GM21737 (cell line): ENCODE measurements around the gene POU2F1.

Experiments used
- ATAC-seq: cut with Tn5 transposase; IDR thresholded peaks from one replicate; pipeline ENCODE4 v1.9.1; 2021; ENCODE audit warnings: mild to moderate bottlenecking, moderate library complexity; ENCODE audit not compliant: unreplicated experiment

The POU2F1 gene

DNA sequence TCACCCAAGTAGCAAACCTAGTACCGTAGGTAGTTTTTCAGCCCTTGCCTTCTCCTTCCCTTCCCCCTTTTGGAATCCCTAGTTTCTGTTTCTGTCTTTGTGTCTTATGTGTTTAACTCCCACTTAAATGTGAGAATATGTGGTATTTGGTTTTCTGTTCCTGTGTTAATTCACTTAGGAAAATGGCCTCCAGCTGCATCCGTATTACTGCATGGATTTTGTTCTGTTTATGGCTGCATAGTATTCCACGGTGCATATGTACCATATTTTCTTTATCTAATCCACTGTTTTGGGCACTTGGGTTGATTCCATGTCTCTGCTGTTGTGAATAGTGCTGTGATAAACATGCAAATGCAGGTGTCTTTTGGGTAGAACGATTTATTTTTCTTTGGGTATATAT is 138.6 kb downstream of the POU2F1 start:
- no peak for ATAC-seq

DNA sequence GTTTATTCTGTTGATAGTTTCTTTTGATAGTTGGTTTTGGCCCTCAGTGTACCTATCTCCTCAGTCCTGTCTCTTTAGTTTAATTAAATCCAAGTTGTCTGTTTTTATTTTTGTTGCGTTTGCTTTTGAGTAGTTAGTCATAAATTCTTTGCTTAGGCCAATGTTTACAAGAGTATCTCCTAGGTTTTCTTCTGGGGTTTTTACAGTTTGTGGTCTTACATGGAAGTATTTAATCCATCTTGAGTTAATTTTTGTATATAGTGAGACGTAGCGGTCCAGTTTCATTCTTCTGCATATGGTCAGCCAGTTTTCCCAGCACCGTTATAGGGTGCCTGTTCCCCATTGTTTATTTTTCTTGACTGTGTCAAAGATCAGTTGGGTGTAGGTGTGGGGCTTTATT is 139.4 kb downstream of the POU2F1 start:
- ATAC-seq, result no peak

DNA sequence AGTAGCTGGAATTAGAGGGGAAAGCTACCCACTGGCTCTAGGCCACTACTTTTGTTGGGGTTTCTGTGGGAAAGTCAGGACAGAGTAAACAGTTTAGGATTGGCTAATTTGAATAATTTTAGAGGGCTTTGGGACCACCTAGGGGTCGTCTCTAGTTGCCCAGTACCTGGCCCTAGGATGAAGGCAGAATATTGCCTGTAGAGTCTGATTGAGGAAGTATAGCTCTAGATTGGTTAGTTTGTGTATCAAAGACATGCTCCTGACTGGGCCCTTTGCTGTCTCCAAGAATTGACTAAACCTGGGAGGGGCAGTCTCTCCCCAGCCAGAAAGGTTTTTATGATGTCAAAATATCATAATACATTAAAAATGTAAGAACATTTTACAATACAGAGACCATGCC is 142.0 kb downstream of the POU2F1 start:
- no peak for ATAC-seq

DNA sequence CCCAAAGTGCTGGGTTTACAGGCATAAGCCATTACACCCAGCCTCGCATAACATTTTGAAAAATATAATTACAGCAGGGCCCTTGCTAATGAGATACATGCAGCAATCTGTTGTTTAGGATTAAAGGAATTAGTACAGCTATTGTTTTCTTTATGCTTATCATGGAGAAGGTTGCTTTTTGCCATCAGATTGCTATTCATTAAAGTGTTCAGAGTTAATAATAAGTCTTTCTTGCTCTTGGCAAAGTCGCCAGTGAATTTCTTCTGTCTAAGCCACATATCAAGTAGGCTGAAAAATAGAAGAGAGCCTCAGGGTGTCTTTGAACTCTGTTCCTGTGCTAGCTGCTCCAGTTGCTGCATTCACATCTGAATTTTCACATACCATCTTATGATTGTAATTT is 144.1 kb downstream of the POU2F1 start:
- ATAC-seq, result no peak

- ATAC-seq, result no peak
Measured at GRCh38 chr1:167365360-167365759, 144.7 kb downstream of the POU2F1 start.

DNA sequence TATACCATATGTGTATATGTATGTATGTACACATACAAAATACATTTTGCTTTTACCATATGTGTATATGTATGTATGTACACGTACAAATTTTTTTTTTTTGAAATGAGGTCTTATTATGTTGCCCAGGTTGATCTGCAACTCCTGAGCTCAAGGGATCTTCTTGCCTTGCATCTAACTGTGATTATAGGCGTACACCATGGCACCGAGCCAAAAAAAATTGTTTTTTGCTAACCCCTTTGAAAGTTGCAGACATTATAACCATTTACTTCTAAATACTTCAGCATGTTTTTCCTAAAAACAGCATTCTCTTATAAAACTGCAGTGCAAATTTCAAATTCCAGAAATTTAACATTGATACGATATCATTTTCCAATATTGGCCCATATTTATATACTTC is 147.0 kb downstream of the POU2F1 start:
- no peak for ATAC-seq

- no peak for ATAC-seq
Measured at GRCh38 chr1:167369175-167369574, 148.5 kb downstream of the POU2F1 start.

GRCh38 chr1:167369933-167370332 is 149.2 kb downstream of the POU2F1 start:
- no peak for ATAC-seq

- no peak for ATAC-seq
Measured at GRCh38 chr1:167371030-167371429, 150.3 kb downstream of the POU2F1 start.

GRCh38 chr1:167373398-167373797 is 152.7 kb downstream of the POU2F1 start:
- no peak for ATAC-seq

DNA sequence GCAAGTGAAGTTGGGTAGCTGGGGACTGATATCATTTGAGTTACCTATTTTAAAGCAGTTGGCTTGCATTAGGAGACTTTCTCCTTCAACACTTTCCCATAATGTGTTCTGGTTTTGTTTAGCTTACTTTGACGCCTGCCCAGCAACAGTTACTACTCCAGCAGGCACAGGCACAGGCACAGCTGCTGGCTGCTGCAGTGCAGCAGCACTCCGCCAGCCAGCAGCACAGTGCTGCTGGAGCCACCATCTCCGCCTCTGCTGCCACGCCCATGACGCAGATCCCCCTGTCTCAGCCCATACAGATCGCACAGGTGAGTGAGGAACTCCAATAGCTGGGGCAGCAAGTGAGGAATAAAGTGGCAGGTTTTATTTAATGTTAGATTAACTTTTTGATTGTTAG is 153.3 kb downstream of the POU2F1 start:
- ATAC-seq, result no peak

- ATAC-seq, result no peak
Measured at GRCh38 chr1:167375949-167376348, 155.3 kb downstream of the POU2F1 start.

DNA sequence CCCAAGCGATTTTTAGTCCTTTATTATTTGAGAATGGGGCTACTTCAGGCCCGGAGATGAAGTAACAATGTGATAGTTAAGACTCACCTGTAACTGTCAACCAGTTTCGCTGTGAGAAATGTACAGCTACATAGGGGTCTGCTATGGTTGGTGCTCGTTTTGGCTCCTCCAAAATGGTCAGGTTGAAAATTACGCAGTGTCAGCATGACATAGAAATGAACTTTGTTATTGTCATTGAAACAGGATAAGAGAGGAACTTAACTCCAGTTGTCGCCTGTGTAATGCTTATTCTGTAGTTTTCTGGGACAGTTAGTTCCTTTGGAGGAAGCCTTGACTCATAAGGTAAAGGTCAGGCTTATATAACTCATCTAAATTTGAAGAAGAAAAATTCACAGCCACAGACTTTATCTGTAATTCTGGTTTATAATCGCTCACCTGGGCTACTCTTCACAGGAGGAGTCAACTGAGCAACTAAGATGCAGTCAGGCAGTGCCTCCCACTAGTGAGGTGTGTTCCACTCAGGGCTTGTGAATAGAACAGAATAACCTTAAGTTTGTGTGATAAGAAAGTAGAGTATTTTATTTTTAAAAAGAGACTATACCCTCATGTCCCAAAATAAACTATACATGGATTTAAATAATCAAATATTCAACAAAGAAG is 166.7 kb downstream of the POU2F1 start:
- ATAC-seq, result no peak

DNA sequence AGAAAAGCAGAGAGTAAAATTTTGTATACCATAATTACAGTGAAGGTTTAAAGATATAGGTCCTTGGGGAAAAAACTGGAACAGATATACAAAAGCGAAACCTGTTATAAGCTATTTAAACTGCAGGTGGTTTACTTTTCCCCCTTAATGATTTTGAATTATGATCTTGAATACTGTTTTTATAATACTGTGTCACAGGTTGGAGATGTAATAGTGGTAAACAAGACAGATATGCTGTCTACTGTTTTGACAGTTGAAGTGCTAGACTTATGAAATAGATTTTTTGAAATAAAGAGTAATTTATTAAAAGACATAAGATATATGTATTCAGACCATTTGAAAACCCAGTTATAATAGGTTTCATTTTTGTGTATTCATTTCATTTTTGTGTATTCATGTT is 168.3 kb downstream of the POU2F1 start:
- ATAC-seq, result no peak

GRCh38 chr1:167392200-167392696 is 171.6 kb downstream of the POU2F1 start:
- ATAC-seq, result no peak

- ATAC-seq, result no peak
Measured at GRCh38 chr1:167400359-167400953, 179.8 kb downstream of the POU2F1 start.

DNA sequence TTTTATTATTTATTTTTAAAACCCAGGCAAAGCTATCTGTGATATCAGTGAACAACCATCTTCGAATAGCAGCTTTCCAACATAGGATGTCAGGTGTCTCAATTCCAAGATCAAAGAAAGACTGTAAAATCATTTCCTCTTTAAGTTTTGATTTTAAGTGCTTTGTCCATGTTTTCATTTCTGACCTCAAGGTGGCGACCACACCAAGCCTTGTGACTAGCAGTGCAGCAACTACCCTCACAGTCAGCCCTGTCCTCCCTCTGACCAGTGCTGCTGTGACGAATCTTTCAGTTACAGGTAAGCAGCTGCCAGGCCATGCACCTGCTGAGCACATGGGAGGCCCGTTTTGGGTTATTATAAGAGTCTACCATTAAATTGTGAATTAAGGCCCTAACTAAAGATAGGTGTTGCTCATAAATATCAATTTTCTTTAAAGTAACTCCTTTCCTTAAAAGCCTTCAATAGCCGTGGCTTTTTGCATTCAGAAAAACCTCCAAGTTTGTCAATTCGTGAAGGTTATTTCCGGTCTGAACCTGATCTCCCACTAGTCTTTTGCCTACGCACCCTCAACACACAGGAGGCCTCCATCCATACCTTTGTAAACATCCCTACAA is 180.7 kb downstream of the POU2F1 start:
- ATAC-seq, result no peak

GRCh38 chr1:167404161-167404888 is 183.6 kb downstream of the POU2F1 start:
- no peak for ATAC-seq

- ATAC-seq, result no peak
Measured at GRCh38 chr1:167404908-167405307, 184.2 kb downstream of the POU2F1 start.

GRCh38 chr1:167408355-167408754 is 187.7 kb downstream of the POU2F1 start:
- ATAC-seq, result no peak

DNA sequence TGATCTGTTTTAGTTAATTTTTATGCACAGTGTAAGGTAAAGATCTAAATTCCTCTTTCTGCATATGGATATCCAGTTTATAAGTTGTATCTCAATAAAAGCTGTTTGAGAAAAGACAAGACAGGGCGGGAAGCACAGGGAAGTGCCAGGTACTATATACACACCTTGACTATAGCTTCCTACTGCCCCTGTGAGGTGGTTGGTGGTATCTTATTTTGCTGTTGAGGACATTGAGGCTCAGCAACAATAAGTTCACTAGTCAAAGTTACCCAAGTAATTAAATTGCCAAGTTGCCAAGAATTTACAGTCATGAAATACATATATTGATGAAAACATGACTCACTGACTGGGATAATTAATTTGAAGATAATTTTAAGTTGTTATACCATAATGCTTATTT is 188.5 kb downstream of the POU2F1 start:
- ATAC-seq, result no peak

- no peak for ATAC-seq
Measured at GRCh38 chr1:167412072-167412471, 191.4 kb downstream of the POU2F1 start.
